Measurements from ENCODE around the gene BTBD16. TPM values are rescaled to one million over a fixed set of nuclear protein-coding genes. Genes with fewer than 3 reads are reported as not detected.

BTBD16 gene
- total and polyA plus RNA-seq, 2 of the 4 experiments (the other 2 are of a cell fraction) = not detected

DNA sequence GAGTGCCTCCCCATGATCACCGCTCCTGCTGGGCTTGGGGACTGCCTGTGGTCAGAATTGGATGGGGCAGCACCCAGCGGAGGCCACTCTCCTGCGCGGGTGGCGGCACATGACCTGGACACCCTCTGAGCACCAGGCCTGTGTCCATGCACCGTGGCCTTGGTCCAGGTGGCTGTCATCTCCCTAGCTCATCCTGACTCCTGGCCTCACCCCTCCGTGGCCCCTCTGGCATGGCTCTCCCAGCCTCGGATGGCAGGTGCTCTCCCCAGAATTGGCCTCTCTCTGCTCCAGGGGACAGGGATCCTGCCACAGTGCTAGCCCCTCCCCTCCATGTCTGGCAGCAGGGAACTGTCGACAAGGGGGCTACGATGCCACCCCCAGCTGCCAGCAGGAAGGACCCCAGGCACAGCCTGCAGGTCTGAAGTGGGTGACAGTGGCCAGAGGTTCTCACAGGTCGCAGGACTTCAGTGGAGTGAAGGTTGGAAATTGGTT lies 37.2 kb upstream of the BTBD16 start:
- CTCF ChIA-PET = no interaction called here
- BruUV-seq (replicated peaks) = no TSS peak
- H3K18ac ChIP-seq (ENCODE audit: low read depth, low read length) = no peak overlapping the region

More for the DNA sequence above, 37.2 kb upstream of the BTBD16 start:
- POLR2A ChIA-PET (ENCODE audit: unreplicated experiment) = no interaction called here
- H3K9ac ChIP-seq (ENCODE audit: low read depth, low read length) = no peak overlapping the region
- H3K27me3 ChIP-seq (ENCODE audit: control insufficient read depth, insufficient read depth, low read length) = no peaks in the 10 kb centered on the region
- dilution Hi-C loops (cut with HindIII; ENCODE audit: low sequenced_read_pairs, unreplicated experiment) = no loop called here
- H3K56ac ChIP-seq (ENCODE audit: extremely low read depth, insufficient read depth, low read length) = no peak overlapping the region
- H4K20me1 ChIP-seq (ENCODE audit: insufficient read depth, low read length) = no peaks in the 10 kb centered on the region
- peaks cover 0 to 9% of the 10 kb centered on the region in 2 experiments; a peak in 1 of 4 replicates for H3K79me1 ChIP-seq (ENCODE audit: low read depth in 1 of 2, low read length in 2 of 2)
- H4K8ac ChIP-seq (ENCODE audit: low read depth in 2 of 2, low read length in 2 of 2) = no peak overlapping the region
- H3K4me1 ChIP-seq (ENCODE audit: control insufficient read depth, insufficient read depth, low read length) = peaks cover 8% of the 10 kb centered on the region; the same call in 1 of the 2 replicates
- intact Hi-C loops (cut with micrococcal nuclease) = loop anchor here (2.0 kb wide), 1 partner anchor 25 kb away; no protein-coding TSS in a partner anchor
- no peak overlapping the region for H4K91ac ChIP-seq (ENCODE audit: insufficient read depth, low read depth, low read length)
- in situ Hi-C loops (cut with MboI; ENCODE audit: low sequenced_read_pairs) = no loop called here
- no peak overlapping the region for H3K23ac ChIP-seq (ENCODE audit: low read depth, low read length)
- ATAC-seq (ENCODE audit: low read depth) (no peak), DNase-seq (no peak)
- H2AK5ac ChIP-seq (ENCODE audit: low read depth, low read length) = no peak overlapping the region
- no peak overlapping the region for H2BK20ac ChIP-seq (ENCODE audit: low read depth, low read length)
- peaks cover 9% of the 10 kb centered on the region; the same call in 1 of the 2 replicates for H3K36me3 ChIP-seq (ENCODE audit: control insufficient read depth, insufficient read depth, low read length)
- H3K9me3 ChIP-seq (ENCODE audit: control insufficient read depth, insufficient read depth, low read length) = no peaks in the 10 kb centered on the region
- H3K14ac ChIP-seq (replicated peaks; ENCODE audit: low read depth, low read length) = no peak overlapping the region
- no peak overlapping the region for H2BK120ac ChIP-seq (ENCODE audit: low read depth, low read length)
- no peak overlapping the region for H2BK15ac ChIP-seq (ENCODE audit: low read depth, low read length)
- WGBS, 2 experiments (ENCODE audit: extremely low coverage in 2 of 2, insufficient read length in 1 of 2) = 84% methylated on average over 2 of the region's 11 CpGs; no CpG with 5 or more reads in 1 of the 2 experiments
- H2AFZ ChIP-seq (replicated peaks; ENCODE audit: low read length, poor library complexity) = peak overlapping the region; percentile 43
- TF ChIP-seq, protein P1, sequence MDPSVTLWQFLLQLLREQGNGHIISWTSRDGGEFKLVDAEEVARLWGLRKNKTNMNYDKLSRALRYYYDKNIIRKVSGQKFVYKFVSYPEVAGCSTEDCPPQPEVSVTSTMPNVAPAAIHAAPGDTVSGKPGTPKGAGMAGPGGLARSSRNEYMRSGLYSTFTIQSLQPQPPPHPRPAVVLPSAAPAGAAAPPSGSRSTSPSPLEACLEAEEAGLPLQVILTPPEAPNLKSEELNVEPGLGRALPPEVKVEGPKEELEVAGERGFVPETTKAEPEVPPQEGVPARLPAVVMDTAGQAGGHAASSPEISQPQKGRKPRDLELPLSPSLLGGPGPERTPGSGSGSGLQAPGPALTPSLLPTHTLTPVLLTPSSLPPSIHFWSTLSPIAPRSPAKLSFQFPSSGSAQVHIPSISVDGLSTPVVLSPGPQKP (IDR thresholded peaks at IDR 0.05; ENCODE audit: borderline replicate concordance, low read depth, low read length) = no peak
- TF ChIP-seq BHLHE40 (IDR thresholded peaks at IDR 0.05; ENCODE audit: low read depth, low read length) (no peak), POLR2A (IDR thresholded peaks at IDR 0.05; ENCODE audit: low read depth, low read length) (no peak)
- H3K4ac ChIP-seq (ENCODE audit: low read depth, low read length) = no peak overlapping the region
- H2AK9ac ChIP-seq (replicated peaks; ENCODE audit: low read depth, low read length, poor library complexity) = peak overlapping the region; percentile 23
- peaks cover 3% of the 10 kb centered on the region; the same call in 1 of the 2 replicates for H3K9me1 ChIP-seq (ENCODE audit: insufficient read depth, low read length)
- H3K4me2 ChIP-seq (ENCODE audit: low read depth, low read length) = no peak overlapping the region
- H4K5ac ChIP-seq (ENCODE audit: low read depth, low read length) = no peak overlapping the region
- no peak overlapping the region for H2BK5ac ChIP-seq (ENCODE audit: low read depth, low read length, poor library complexity, severe bottlenecking)
- no peak overlapping the region for H3K27ac ChIP-seq (ENCODE audit: insufficient read depth, low read length)
- no peak overlapping the region for H3K4me3 ChIP-seq (ENCODE audit: insufficient read depth, low read depth, low read length)

All from IMR-90 (cell line).